ENCODE results near the gene IGSF21. TPM values are rescaled to one million over a fixed set of nuclear protein-coding genes. Genes with fewer than 3 reads are reported as not detected.
A peak's percentile ranks its signal among the peaks of the same experiment; 100 is the strongest.

The IGSF21 gene
- total and polyA plus RNA-seq, 2 of the 8 experiments (the other 6 are each of a cell fraction or from before 2014, with no cell fraction given) = 22.5 to 28.5 TPM

GRCh38 chr1:18373882-18374493 lies 266.4 kb downstream of the IGSF21 start:
- H4K5ac ChIP-seq (ENCODE audit: insufficient read length, low read depth, low read length) = no peak overlapping the region
- no peak overlapping the region for H2BK120ac ChIP-seq (replicated peaks; ENCODE audit: low read depth, low read length)

More at GRCh38 chr1:18373882-18374493, 266.4 kb downstream of the IGSF21 start:
- Histone ChIP-seq H3K9me3 (ENCODE audit: insufficient read depth in 2 of 2, low read depth in 1 of 2, low read length in 1 of 2) (peaks cover 0 to 2% of the 10 kb centered on the region in 2 experiments; a peak in 1 of 4 replicates), H2BK15ac (ENCODE audit: low read length) (no peak overlapping the region), H2AFZ (ENCODE audit: low read length) (no peak overlapping the region), H4K8ac (ENCODE audit: extremely low read depth, insufficient read depth, low read length) (no peak overlapping the region), H3K27ac (ENCODE audit: low read depth, low read length) (no peak overlapping the region), H3K79me1 (ENCODE audit: low read depth, low read length) (no peaks in the 10 kb centered on the region), H3K4ac (replicated peaks; ENCODE audit: insufficient read length, low read depth, low read length) (no peak overlapping the region), H3K14ac (ENCODE audit: insufficient read length) (no peak overlapping the region), H3K4me1 (replicated peaks in 1 of 4; ENCODE audit: control insufficient read depth in 3 of 4, insufficient read depth in 4 of 4, low read length in 3 of 4) (peaks cover 0 to 6% (median 0%) of the 10 kb centered on the region in 4 experiments; a peak in 2 of 7 replicates), H3K4me2 (ENCODE audit: insufficient read depth in 1 of 2, low read depth in 2 of 2, low read length in 2 of 2) (no peak overlapping the region), H2BK12ac (ENCODE audit: low read depth, low read length) (peak overlapping the region; percentile 13; the same call in 1 of the 2 replicates), H3K27me3 (replicated peaks in 1 of 4; ENCODE audit: control insufficient read depth in 3 of 4, extremely low read depth in 1 of 4, insufficient read depth in 3 of 4, low read length in 3 of 4) (peaks cover 0 to 3% (median 0%) of the 10 kb centered on the region in 4 experiments; a peak in 2 of 7 replicates), H3K4me3 (ENCODE audit: extremely low read depth in 1 of 4, insufficient read depth in 2 of 4, low read depth in 3 of 4, low read length in 4 of 4) (no peak overlapping the region), H2BK5ac (ENCODE audit: low read depth, low read length) (no peak overlapping the region), H3K56ac (replicated peaks; ENCODE audit: insufficient read length, low read depth, low read length) (no peak overlapping the region), H3K18ac (ENCODE audit: extremely low read depth, low read length) (no peak overlapping the region), H3K79me2 (ENCODE audit: control insufficient read depth in 1 of 2, insufficient read depth in 2 of 2, low read length in 2 of 2) (no peaks in the 10 kb centered on the region), H3K23ac (ENCODE audit: insufficient read length) (no peak overlapping the region), H4K20me1 (replicated peaks in 1 of 2; ENCODE audit: control insufficient read depth in 1 of 2, insufficient read depth in 2 of 2, low read length in 2 of 2) (no peaks in the 10 kb centered on the region), H3K23me2 (ENCODE audit: low read depth, low read length) (peaks cover 6% of the 10 kb centered on the region; the same call in 1 of the 2 replicates), H2AK5ac (ENCODE audit: low read depth, low read length) (no peak overlapping the region), H2BK20ac (ENCODE audit: low read length) (peak overlapping the region; percentile 34; the same call in 1 of the 2 replicates), H3K9ac (replicated peaks in 1 of 4; ENCODE audit: extremely low read depth in 1 of 4, low read depth in 3 of 4, low read length in 3 of 4) (no peak overlapping the region), H4K91ac (replicated peaks; ENCODE audit: insufficient read length, low read length) (peak overlapping the region; percentile 12), H3K36me3 (ENCODE audit: control insufficient read depth in 2 of 4, insufficient read depth in 4 of 4, low read length in 3 of 4) (no peaks in the 10 kb centered on the region)
- CTCF ChIA-PET (ENCODE audit: partially characterized antibody) = interaction anchor here (0.5 to 3.6 kb wide), 26 partner anchors 9 to 371 kb away, joined by 3 to 21 read pairs (median 4); no protein-coding TSS in a partner anchor
- POLR2A ChIA-PET (ENCODE audit: partially characterized antibody) = interaction anchor here (1.5 kb wide), 1 partner anchor 75 kb away, joined by 4 read pairs; no protein-coding TSS in a partner anchor
- WGBS, 2 experiments (ENCODE audit: extremely low coverage in 1 of 2, insufficient coverage in 1 of 2, insufficient read length in 1 of 2, insufficient replicate concordance in 2 of 2, low coverage in 1 of 2, low lambda C conversion rate in 2 of 2, missing lambda C conversion rate in 1 of 2) = 53% methylated on average over 14 of the region's 14 CpGs; no CpG with 5 or more reads in 1 of the 2 experiments
- TF ChIP-seq CTCF (IDR thresholded peaks at IDR 0.05; ENCODE audit: control extremely low read depth in 1 of 3, insufficient read depth in 1 of 3, low read depth in 1 of 3, low read length in 3 of 3) = peak; percentile 95 to 96 (median 96)
- peak; percentile 32; the same call in 1 of the 2 replicates for TF ChIP-seq GABPA (IDR thresholded peaks at IDR 0.05; ENCODE audit: borderline replicate concordance, insufficient read depth, low read length)
- TF ChIP-seq RAD21 (IDR thresholded peaks at IDR 0.05 in 1 of 2, conservative IDR thresholded peaks at IDR 0.05 in 1 of 2; ENCODE audit: low read depth in 2 of 2, low read length in 2 of 2) = peak; percentile 68 to 83
- 0 out of 2 replicates have a peak, but pooled peaks have one; percentile 22 for TF ChIP-seq ATF3 (IDR thresholded peaks at IDR 0.05; ENCODE audit: insufficient read depth, low read depth, low read length)
- no peak for TF ChIP-seq POU5F1 (IDR thresholded peaks at IDR 0.05; ENCODE audit: low read depth, low read length)
- no peak for TF ChIP-seq SP4 (IDR thresholded peaks at IDR 0.05; ENCODE audit: low read length)
- 0 out of 2 replicates have a peak, but pooled peaks have one; percentile 19 for TF ChIP-seq TCF12 (IDR thresholded peaks at IDR 0.05; ENCODE audit: low read depth, low read length)
- 0 out of 2 replicates have a peak, but pooled peaks have one; percentile 48 for TF ChIP-seq YY1 (IDR thresholded peaks at IDR 0.05; ENCODE audit: low read depth, low read length)
- FAIRE-seq (peak; percentile 50), DNase-seq (ENCODE audit: low read depth in 1 of 2, low spot score in 2 of 2) (peak; percentile 44 to 96)
